Stomach (tissue), 9 donors: Measurements from ENCODE around the gene AGT. TPM values are rescaled to one million over a fixed set of nuclear protein-coding genes. Genes with fewer than 3 reads are reported as not detected.
A peak's percentile ranks its signal among the peaks of the same experiment; 100 is the strongest.

Experiments
- DNase-seq, 2 donors: peaks; one replicate each; pipeline versions ENCODE4 v3.0.0 to v3.0.0-alpha.2; 2013 to 2019
- H3K27ac ChIP-seq, 5 donors: fragments of 200-600 bp in 4 of 5; sonication (generic) in 4 of 5; one replicate each; pipeline ENCODE4 v1.5.1; 2013 to 2019; ENCODE audit warnings: mild to moderate bottlenecking in 1 of 5, moderate library complexity in 1 of 5
- H3K27me3 ChIP-seq, 3 donors: fragments of 200-600 bp; sonication (generic); one replicate each; pipeline ENCODE4 v1.5.1; 2017 to 2019; ENCODE audit warnings: mixed run types in 1 of 3
- H3K36me3 ChIP-seq, 4 donors: fragments of 200-600 bp; sonication (generic); 1 replicate in 3 of 4; 2 replicates in 1 of 4; pipeline ENCODE4 v1.5.1; 2016 to 2019
- H3K4me1 ChIP-seq, 4 donors: fragments of 200-600 bp; sonication (generic); one replicate each; pipeline ENCODE4 v1.5.1; 2016 to 2019
- H3K4me3 ChIP-seq, 4 donors: fragments of 200-600 bp; sonication (generic) in 3 of 4; one replicate each; pipeline ENCODE4 v1.5.1; 2016 to 2019; ENCODE audit warnings: mild to moderate bottlenecking in 1 of 4
- H3K9me3 ChIP-seq, 4 donors: fragments of 200-600 bp; sonication (generic); one replicate each; pipeline ENCODE4 v1.5.1; 2016 to 2019
- CTCF ChIP-seq, 7 experiments: fragments of 450-650 bp in 4 of 7; fragments of 200-600 bp in 3 of 7; sonication (generic) in 3 of 7; IDR thresholded peaks; one replicate each; pipeline ENCODE4 v1.5.1; 2016 to 2019; ENCODE audit warnings: antibody characterized with exemption in 7 of 7, control low read depth in 2 of 7, mild to moderate bottlenecking in 1 of 7
- EP300 ChIP-seq: sonication (generic); formaldehyde crosslinking; IDR thresholded peaks from one replicate; pipeline ENCODE4 v1.6.1; 2017; ENCODE audit warnings: antibody characterized with exemption
- POLR2A ChIP-seq, 4 donors: fragments of 450-650 bp; IDR thresholded peaks; one replicate each; pipeline ENCODE4 v1.6.1; 2016; ENCODE audit warnings: antibody characterized with exemption in 4 of 4, control low read depth in 2 of 4, mild to moderate bottlenecking in 1 of 4, moderate library complexity in 1 of 4
- POLR2AphosphoS5 ChIP-seq, 3 donors: sonication (generic); formaldehyde crosslinking; IDR thresholded peaks; one replicate each; pipeline ENCODE4 v1.6.1; 2016; ENCODE audit warnings: antibody characterized with exemption in 3 of 3
- WGBS, 5 donors: extraction: QIAGEN DNeasy Blood & Tissue Kit in 3 of 5; methylation state at CpG; one replicate each; pipeline versions ENCODE4 v1.1.5 to v1.1.7; 2013 to 2018; 5-methylcytosine and 5-hydroxymethylcytosine counted together
- intact Hi-C: fragments of 100-400 bp; cut with DNase I; formaldehyde crosslinking; loops from one replicate; pipeline ENCODE4 v1.15.1; 2023; ENCODE audit warnings: low total_unique reads
- polyA plus RNA-seq, 3 donors: library from polyadenylated mRNA; stranded (reverse); fragments of 200-250 nt; gene quantifications; one replicate each; pipeline ENCODE4 v1.2.3, GENCODE V29; 2013
- total RNA-seq, 5 donors: library from RNA; depleted of rRNA; stranded (reverse); fragments of >200 nt; gene quantifications; one replicate each; pipeline versions ENCODE4 v1.1.0 to v1.2.3, GENCODE V29; 2014 to 2016
- donor health status: healthy with polysubstance abuse.
- donor health status: Bipolar disorder and iron deficiency.
- donor health status: healthy.

Gene AGT
- total and polyA plus RNA-seq, 8 donors: 0.29 to 9.9 (median 3.8) TPM; not detected in 2

- Histone ChIP-seq H3K4me1 (peaks cover 0 to 15% (median 11%) of the 10 kb centered on the region in 4 donors), H3K27me3 (no peaks in the 10 kb centered on the region), H3K36me3 (no peaks in the 10 kb centered on the region), H3K9me3 (no peaks in the 10 kb centered on the region), H3K4me3 (no peak overlapping the region), H3K27ac (no peak overlapping the region)
- no peak for DNase-seq
- intact Hi-C loops: no loop called here
- TF ChIP-seq POLR2A (IDR thresholded peaks at IDR 0.05): no peak
- no peak for TF ChIP-seq EP300
- TF ChIP-seq CTCF (IDR thresholded peaks at IDR 0.05): no peak
- no peak for TF ChIP-seq POLR2AphosphoS5 (IDR thresholded peaks at IDR 0.05)
- 89 to 96% (median 93%) methylated on average over 12 of the region's 12 CpGs for WGBS, 5 donors
Measured at GRCh38 chr1:230739564-230740290, 25.8 kb upstream of the AGT start.

GRCh38 chr1:230737622-230738262 lies 23.8 kb upstream of the AGT start:
- Histone ChIP-seq H3K27me3 (no peaks in the 10 kb centered on the region), H3K9me3 (no peaks in the 10 kb centered on the region), H3K36me3 (no peaks in the 10 kb centered on the region), H3K4me3 (no peak overlapping the region), H3K4me1 (peaks cover 0 to 7% (median 3%) of the 10 kb centered on the region in 4 donors), H3K27ac (no peak overlapping the region)
- intact Hi-C loops: no loop called here
- 91 to 98% (median 95%) methylated on average over 3 of the region's 3 CpGs for WGBS, 5 donors
- TF ChIP-seq POLR2A (IDR thresholded peaks at IDR 0.05) (no peak), CTCF (IDR thresholded peaks at IDR 0.05) (no peak), EP300 (no peak)
- no peak for DNase-seq

GRCh38 chr1:230735447-230735846 lies 21.5 kb upstream of the AGT start:
- no peaks in the 10 kb centered on the region for H3K36me3 ChIP-seq
- no peaks in the 10 kb centered on the region for H3K27me3 ChIP-seq
- H3K27ac ChIP-seq: no peak overlapping the region
- no peak overlapping the region for H3K4me3 ChIP-seq
- TF ChIP-seq CTCF (IDR thresholded peaks at IDR 0.05) (no peak), POLR2AphosphoS5 (IDR thresholded peaks at IDR 0.05) (peak in 1 of 3 donors; percentile 35)
- DNase-seq: peak; percentile 63 to 86
- no peaks in the 10 kb centered on the region for H3K9me3 ChIP-seq
- intact Hi-C loops: no loop called here
- H3K4me1 ChIP-seq: peaks cover 0 to 10% (median 4%) of the 10 kb centered on the region in 4 donors
- WGBS, 5 donors: 28 to 63% (median 44%) methylated on average over 2 of the region's 2 CpGs

- peak in 1 of 2 donors; percentile 63 for DNase-seq
- Histone ChIP-seq H3K27me3 (no peaks in the 10 kb centered on the region), H3K27ac (peak overlapping the region in 4 of 5 donors; percentile 43 to 64 (median 53)), H3K9me3 (no peaks in the 10 kb centered on the region), H3K36me3 (no peaks in the 10 kb centered on the region), H3K4me1 (peaks cover 6 to 18% (median 12%) of the 10 kb centered on the region in 4 donors), H3K4me3 (no peak overlapping the region)
- intact Hi-C loops: no loop called here
- WGBS, 5 donors: 7 to 19% (median 16%) methylated on average over 5 of the region's 5 CpGs
- TF ChIP-seq POLR2A (IDR thresholded peaks at IDR 0.05) (no peak), EP300 (no peak), POLR2AphosphoS5 (IDR thresholded peaks at IDR 0.05) (no peak), CTCF (IDR thresholded peaks at IDR 0.05) (no peak)
Measured at GRCh38 chr1:230730977-230731376, 17.1 kb upstream of the AGT start.
